Measurements from ENCODE around the gene CCDC174.

GRCh38 chr3:14614189-14614588 lies 37.4 kb upstream of the CCDC174 start:
- TF ChIP-seq CTCF (IDR thresholded peaks at IDR 0.05): no peak
- TF ChIP-seq POLR2A (IDR thresholded peaks at IDR 0.05): no peak

Data from thyroid gland (tissue), 4 donors.